ENCODE results near the gene TRIM15. TPM values are rescaled to one million over a fixed set of nuclear protein-coding genes. Genes with fewer than 3 reads are reported as not detected.

The TRIM15 gene
- total RNA-seq, 1 donor, result not detected

GRCh38 chr6:30157581-30157980 lies 5.8 kb upstream of the TRIM15 start:
- H3K4me1 ChIP-seq (ENCODE audit: insufficient read depth, low read length), result peaks cover 25% of the 10 kb centered on the region
- no peak for TF ChIP-seq CTCF (IDR thresholded peaks at IDR 0.05; ENCODE audit: extremely low read depth, low read depth, low read length)
- no peaks in the 10 kb centered on the region for H3K79me2 ChIP-seq (ENCODE audit: insufficient read depth, low read length)
- DNase-seq (ENCODE audit: insufficient read length, low spot score, missing footprints), result no peak
- H3K36me3 ChIP-seq (ENCODE audit: insufficient read depth, low read length), result no peaks in the 10 kb centered on the region
- peak overlapping the region; percentile 28 for H2AFZ ChIP-seq (ENCODE audit: low read length)
- no peak overlapping the region for H3K4me2 ChIP-seq (ENCODE audit: insufficient read depth, low read length)
- H3K4me3 ChIP-seq (ENCODE audit: insufficient read depth, low read length), result no peak overlapping the region
- no peaks in the 10 kb centered on the region for H4K20me1 ChIP-seq (ENCODE audit: insufficient read depth, low read length)
- H3K27me3 ChIP-seq (ENCODE audit: insufficient read depth, low read length), result no peaks in the 10 kb centered on the region
- H3K9me3 ChIP-seq (ENCODE audit: low read depth, low read length), result no peaks in the 10 kb centered on the region
- H3K27ac ChIP-seq (ENCODE audit: low read depth, low read length), result no peak overlapping the region

GRCh38 chr6:30157999-30158398 lies 5.3 kb upstream of the TRIM15 start:
- H3K27me3 ChIP-seq (ENCODE audit: insufficient read depth, low read length), result no peaks in the 10 kb centered on the region
- no peaks in the 10 kb centered on the region for H3K36me3 ChIP-seq (ENCODE audit: insufficient read depth, low read length)
- no peaks in the 10 kb centered on the region for H3K79me2 ChIP-seq (ENCODE audit: insufficient read depth, low read length)
- H3K27ac ChIP-seq (ENCODE audit: low read depth, low read length), result no peak overlapping the region
- H3K4me1 ChIP-seq (ENCODE audit: insufficient read depth, low read length), result peaks cover 25% of the 10 kb centered on the region
- no peaks in the 10 kb centered on the region for H4K20me1 ChIP-seq (ENCODE audit: insufficient read depth, low read length)
- H2AFZ ChIP-seq (ENCODE audit: low read length), result peak overlapping the region; percentile 28
- H3K4me3 ChIP-seq (ENCODE audit: insufficient read depth, low read length), result no peak overlapping the region
- no peaks in the 10 kb centered on the region for H3K9me3 ChIP-seq (ENCODE audit: low read depth, low read length)
- no peak for TF ChIP-seq CTCF (IDR thresholded peaks at IDR 0.05; ENCODE audit: extremely low read depth, low read depth, low read length)
- no peak overlapping the region for H3K4me2 ChIP-seq (ENCODE audit: insufficient read depth, low read length)
- no peak for DNase-seq (ENCODE audit: insufficient read length, low spot score, missing footprints)

- no peak overlapping the region for H3K4me3 ChIP-seq (ENCODE audit: insufficient read depth, low read length)
- no peak for DNase-seq (ENCODE audit: insufficient read length, low spot score, missing footprints)
Observed at GRCh38 chr6:30158475-30159040, 4.8 kb upstream of the TRIM15 start.

More at GRCh38 chr6:30158475-30159040, 4.8 kb upstream of the TRIM15 start:
- H4K20me1 ChIP-seq (ENCODE audit: insufficient read depth, low read length), result no peaks in the 10 kb centered on the region
- H3K36me3 ChIP-seq (ENCODE audit: insufficient read depth, low read length), result no peaks in the 10 kb centered on the region
- H3K4me1 ChIP-seq (ENCODE audit: insufficient read depth, low read length), result peaks cover 25% of the 10 kb centered on the region
- no peak overlapping the region for H3K27ac ChIP-seq (ENCODE audit: low read depth, low read length)
- TF ChIP-seq CTCF (IDR thresholded peaks at IDR 0.05; ENCODE audit: extremely low read depth, low read depth, low read length), result no peak
- H3K9me3 ChIP-seq (ENCODE audit: low read depth, low read length), result no peaks in the 10 kb centered on the region
- no peaks in the 10 kb centered on the region for H3K27me3 ChIP-seq (ENCODE audit: insufficient read depth, low read length)
- H2AFZ ChIP-seq (ENCODE audit: low read length), result no peak overlapping the region
- H3K79me2 ChIP-seq (ENCODE audit: insufficient read depth, low read length), result no peaks in the 10 kb centered on the region
- no peak overlapping the region for H3K4me2 ChIP-seq (ENCODE audit: insufficient read depth, low read length)

Measured in osteoblast (primary cell).